ENCODE results near the gene CCDC92.

Gene CCDC92

DNA sequence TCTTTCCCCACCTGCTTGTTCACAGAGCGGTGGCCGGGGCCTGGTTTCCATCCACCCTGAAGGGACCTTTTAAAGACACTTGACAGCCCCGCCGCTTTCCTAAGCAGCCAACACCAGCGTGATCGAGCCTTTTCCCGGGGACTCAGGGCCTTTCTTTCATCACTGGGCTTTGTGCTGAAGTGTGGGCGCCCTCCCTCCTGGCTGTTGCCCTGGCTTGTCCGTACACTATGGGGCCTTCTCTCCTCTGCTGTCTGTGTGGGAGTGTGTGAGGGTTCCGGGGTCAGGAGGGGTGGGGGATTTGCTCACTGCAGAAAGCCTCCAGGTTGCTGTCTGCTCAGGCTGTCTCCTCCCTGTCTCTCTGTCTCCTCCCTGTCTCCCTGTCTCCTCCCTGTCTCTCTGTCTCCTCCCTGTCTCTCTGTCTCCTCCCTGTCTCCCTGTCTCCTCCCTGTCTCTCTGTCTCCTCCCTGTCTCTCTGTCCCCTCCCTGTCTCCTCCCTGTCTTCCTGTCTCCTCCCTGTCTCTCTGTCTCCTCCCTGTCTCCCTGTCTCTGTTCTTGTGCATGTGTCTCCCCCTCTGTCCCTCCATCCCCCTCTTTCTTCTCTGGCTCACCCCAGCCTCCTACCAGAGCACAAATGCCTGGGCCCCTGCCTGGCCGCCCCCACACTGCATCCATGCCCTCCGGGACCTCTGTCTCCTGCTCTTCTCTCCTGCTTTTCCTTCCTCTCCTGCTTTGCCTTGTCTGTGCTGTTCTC is 64.7 kb downstream of the CCDC92 start:
- no peak for DNase-seq

DNA sequence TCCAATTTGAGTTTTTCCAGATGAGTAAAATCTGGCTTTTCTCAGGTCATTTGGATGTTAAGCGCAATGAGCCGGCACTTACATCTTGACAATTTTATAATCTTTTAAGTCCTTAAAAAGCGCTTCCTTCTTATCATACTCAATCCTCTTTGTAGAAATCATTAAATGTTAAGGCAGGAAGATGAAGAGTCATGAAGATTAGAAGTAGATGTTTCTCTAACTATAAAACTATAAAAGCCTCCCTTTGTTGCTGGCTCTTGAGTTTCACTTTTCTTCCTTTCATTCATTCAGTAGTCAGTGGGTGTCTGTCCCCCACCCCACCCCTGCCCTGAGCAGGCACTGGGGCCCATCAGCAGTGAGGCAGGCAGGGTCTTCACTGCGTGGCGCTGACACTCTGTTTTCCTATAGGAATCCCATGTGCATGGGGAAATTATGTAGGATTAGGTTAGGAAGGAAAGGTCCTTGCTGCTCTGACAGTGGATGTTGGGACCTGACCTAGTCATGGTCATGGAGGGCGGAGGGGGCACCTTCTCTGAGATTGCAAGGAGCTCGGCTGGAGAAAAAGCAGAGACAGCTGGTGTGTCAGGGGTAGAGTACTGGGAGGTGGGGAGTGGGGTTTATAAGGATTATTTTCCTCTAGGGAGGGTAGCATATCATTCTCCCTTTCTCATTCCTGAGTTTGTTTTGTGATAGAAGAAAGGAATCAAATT is 65.8 kb downstream of the CCDC92 start:
- no peak for DNase-seq

DNA sequence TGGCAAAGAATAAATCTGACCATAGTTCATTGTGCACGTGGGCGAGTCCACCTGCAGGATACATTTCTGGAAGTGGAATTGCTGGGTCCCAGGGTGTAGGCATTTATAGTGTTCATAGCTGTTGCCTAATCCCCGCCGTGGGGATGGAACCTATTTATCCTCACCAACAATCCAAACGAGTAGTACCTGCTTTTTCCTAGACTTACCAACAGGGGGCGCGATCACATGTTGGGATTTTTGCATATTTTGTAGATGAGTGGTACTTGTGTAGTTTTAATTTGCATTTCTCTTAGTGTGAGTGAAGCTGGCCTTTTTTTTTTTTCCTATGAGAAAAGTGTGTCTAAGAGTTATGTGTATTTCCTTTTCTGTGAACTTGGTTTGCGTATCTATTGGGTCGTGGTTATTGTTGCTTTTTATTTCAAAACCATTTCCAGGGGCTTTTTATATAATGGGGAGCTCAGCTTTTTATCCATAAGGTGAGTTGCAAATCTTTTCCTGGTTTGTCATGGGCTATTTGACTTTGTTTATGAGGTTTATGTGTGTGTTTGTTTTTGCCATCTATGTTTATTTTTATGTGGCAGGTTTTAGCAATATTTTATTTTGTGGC is 67.2 kb downstream of the CCDC92 start:
- peak; percentile 61 for DNase-seq

DNA sequence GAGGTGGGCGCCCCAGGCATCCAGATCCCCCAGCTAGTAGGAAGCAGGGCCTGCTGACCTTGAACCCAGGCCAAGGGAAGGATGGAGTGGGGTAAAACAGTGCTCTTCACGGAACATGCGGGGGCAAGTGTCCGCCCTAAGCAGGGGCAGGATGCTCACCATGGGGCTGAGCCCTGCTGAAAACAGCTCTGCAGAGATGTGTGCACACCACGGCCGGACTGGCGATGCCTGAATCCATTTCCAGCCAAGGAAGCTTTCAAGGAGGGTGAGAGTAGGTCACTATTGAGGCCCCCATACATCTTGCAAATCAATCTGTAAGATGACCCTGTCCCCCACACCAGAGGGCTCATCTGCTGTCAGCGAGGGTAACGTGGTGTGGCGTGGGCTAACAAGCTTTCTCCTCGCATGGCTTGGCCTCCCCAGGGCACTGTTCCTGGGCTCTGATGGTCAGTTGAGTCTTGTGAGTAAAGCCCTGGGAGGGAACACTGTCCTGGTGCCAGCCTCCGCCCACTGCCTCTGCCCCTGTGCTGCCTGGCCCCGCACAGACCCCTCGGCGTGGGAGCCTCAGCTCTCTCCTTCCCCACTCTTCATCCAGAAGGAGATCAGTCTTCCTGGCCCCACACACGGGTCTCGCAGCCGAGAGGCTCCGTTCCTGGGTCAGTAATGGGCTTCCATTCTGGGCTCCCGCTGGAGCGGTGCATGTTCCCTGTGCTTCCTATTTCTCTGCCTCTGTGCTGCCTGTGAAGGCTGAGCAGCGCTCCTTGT is 69.1 kb downstream of the CCDC92 start:
- DNase-seq: no peak

DNA sequence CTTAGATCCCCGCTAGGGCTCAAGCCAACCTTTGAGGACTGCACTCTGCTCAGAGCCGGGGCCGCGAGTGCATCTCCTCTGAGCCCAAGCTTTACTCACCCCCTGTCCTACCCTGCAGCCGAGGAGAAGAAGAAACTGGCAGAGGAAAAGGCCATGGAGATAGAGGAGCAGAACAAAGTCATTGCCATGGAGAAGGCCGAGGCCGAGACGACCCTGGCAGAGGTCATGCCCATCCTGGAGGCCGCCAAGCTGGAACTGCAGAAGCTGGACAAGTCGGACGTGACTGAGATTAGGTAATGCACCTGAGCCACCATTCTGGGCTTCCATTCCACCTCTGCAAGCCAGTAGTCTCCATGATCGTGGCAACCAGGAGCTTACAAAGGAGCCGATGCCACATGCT is 69.8 kb downstream of the CCDC92 start:
- no peak for DNase-seq

DNA sequence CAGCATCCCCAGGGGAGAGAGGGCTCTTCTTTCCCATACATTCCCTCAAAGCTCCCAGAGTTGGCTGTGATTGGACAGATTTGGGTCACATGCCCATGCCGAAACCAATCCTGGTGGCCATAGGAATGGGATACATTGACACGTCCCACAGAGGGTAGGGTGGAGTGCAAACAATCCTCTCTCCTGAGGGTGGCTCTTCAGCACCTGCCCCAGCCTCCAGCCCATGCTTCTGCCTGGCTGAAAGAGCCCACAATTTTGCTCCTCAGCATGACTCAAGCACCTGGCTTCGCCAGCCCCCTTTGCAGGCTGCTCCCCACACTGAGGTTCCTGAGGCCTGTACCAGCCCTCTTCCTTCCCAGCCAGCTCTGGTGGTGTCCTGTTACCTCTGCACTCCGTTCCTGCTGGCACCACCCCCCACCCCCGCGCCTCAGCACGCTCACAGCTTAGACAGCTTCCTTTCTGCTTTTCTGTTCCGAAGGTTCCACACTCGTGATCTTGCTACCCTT is 71.7 kb downstream of the CCDC92 start:
- DNase-seq: no peak

DNA sequence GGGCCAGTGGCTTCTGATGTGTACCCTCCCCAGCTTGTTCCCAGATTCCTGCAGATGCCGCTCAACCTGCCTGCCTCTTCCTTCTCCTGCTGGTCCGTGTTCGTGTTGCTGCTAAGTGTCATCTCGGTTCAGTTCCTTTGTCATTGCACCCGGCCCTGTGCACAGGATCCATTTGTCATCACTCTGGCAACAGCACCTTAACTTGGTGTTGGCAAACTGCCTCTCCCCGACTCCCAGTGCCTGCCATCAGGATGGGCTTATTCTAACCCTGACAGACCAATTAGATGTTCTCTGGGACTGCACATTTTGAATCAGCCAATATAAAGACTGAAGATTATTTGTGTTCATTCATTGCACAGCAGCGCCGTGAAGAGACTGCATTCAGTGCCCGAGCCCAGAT is 73.3 kb downstream of the CCDC92 start:
- no peak for DNase-seq

DNA sequence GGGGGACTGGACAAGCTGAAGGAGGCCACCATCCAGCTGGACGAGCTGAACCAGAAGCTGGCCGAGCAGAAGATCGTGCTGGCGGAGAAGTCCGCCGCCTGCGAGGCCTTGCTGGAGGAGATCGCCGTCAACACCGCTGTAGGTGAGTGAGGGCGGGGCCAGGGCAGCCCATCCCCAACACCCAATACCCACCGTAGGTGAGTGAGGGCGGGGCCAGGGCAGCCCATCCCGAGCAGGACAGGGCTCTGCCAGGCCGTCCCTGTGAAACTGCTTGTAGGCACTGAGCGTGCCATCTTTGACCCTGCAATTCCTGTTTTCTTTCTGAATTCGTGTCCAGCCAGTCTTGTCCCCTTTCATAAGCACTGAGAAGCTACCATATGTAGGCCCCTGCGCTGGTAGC is 74.0 kb downstream of the CCDC92 start:
- DNase-seq: no peak

DNA sequence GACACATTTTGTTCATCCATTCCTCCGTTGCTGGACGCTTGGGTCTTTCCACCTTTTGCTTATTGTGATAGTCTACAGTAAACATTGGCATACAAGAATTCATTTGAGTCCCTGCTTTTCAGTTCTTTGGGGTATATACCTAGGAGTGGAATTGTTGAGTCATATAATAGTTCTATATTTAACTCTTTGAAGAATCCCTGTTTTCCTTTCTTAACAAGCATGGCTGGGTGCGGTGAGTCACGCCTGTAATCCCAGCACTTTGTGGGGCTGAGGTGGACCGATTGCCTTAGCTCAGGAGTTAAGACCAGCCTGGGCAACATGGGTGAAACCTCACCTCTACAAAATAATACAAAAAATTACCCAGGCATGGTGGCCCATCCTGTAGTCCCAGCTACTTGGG is 75.4 kb downstream of the CCDC92 start:
- DNase-seq: no peak

DNA sequence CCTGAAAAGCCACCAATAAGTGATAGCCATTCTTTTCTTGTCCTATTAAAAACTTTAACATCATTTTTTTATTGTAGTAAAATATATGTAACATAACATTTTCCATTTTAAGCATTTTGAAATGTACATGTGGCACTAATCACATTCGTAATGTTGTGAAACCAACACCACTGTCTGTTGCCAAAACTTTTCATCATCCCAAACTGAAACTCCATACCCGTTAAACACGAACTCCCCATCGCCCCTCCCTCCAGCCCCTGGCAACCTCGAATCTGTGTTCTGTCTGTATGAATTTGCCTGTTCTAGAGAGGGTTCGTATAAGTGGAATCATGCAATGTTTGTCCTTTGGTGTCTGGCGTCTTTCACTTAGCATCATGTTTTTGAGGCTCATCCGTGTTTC is 75.9 kb downstream of the CCDC92 start:
- DNase-seq: peak; percentile 21

DNA sequence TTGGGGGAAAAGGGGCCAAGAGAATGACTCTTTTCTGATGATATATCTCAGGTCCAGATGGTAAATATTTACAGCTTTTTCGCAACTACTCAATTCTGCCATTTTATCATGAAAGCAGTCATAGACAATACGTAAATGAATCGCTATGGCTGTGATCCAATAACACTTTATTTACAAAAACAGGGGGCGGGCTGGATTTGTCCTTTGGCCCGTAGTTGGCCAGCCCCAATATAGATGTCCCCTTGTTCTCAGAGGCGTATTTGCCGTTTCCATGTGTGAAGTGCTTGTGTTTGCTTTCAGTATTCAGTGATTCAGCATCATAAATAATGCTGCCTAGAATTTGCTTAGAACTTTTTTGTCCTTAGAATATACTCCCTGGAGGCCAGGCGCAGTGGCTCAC is 77.2 kb downstream of the CCDC92 start:
- DNase-seq: no peak

DNA sequence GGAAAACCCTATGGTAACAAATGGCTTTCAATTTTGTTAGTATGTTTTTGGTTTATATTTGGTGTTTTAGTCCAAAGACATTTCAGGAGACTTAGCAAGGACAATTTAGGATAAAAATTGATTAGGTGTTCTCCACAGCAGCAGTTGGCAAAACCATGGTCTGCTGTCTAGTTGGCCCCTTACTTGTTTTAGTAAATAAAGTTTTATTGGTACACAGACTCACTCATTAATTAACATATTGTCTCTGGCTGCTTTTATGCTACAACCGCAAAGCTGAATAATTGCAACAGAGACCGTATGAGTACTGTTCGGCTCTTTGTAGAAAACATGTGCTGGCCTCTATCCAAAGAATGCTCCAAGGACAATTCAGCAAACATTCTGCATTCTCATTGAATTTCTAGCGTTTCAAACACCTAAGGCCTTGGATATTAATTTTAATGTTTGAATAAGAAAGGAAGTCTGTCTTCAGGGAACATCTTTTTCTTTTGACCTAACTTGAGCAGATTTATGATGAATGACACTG is 77.7 kb downstream of the CCDC92 start:
- no peak for DNase-seq

DNA sequence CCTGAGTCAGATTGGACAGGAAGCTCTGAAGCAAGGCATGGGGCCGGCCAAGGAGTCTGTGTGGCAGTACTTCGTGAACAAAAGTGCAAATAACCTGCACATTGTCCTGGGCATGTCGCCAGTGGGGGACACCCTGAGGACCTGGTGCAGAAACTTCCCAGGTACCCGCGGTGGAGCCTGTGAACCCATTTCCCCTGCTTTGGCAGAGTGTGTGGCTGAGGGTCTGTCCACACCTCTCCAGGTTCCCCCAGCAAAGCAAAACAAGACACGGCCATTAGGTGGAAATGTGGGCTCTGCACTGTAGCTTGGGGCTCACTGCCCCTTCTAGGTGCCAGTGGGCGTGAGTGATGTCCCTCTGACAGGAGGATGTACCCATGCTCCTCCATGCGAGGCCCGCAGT is 79.4 kb downstream of the CCDC92 start:
- DNase-seq: no peak

DNA sequence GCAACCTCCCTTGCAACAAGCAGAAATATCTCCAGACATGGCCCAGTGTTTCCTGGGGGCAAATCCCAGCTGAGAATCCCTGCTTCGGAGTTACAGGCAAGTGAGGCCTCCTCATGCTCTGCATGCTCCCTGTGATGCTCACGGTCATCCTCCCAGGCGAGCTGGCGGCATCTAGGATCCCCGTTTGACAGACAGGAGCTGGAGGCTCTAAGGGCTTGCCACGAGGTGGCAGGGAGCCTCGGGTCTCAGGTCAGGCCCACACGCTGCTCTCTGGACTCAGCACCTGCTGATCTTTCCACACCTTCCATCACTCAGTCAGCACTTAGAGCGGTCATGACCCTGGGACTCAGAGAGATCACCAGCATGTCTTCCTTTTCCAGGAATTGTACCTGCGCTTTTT is 79.8 kb downstream of the CCDC92 start:
- no peak for DNase-seq

DNA sequence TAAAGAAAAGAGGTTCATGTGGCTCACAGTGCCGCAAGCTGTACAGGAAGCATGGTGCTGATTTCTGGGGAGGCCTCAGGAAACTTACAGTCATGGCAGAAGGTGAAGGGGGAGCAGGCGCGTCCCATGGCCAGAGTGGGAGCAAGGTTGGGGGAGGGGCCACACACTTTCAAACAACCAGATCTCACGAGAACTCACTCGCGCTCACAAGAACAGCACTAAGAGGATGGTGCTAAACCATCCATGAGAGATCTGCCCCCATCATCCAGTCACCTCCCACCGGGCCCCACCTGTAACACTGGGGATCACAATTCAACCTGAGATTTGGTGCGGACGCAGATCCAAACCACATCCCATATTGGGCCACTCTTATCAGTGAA is 80.5 kb downstream of the CCDC92 start:
- DNase-seq: no peak

DNA sequence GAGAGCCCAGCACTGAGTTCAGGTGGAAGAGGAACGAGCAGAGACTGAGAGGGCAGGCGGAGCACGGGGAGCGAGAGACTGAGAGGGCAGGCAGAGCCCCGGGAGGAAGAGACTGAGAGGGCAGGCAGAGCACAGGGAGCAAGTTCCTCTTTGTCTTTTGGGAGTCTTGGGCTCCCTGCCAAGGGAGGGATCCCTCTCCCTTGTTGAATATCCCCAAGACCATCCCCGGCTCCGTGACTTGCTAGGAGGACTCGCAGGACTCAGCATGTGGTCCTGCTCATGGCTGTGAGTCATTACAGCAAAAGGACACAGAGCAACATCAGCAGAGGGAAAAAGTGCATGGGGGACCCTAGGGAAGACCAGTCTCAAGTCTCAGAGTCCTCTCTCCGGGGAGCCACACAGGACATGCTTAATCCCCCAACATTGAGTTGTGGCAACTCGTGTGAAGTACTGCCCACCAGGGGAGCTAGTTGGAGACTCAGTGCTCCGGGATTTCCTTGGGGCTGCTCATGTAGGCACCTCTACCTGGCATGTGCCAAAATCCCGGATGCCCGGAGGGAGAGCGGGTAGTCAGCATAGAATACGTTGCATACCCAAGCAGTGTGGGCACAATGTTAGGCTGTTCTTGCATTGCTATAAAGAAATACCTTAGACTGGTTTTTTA is 81.0 kb downstream of the CCDC92 start:
- DNase-seq: peak; percentile 22

DNA sequence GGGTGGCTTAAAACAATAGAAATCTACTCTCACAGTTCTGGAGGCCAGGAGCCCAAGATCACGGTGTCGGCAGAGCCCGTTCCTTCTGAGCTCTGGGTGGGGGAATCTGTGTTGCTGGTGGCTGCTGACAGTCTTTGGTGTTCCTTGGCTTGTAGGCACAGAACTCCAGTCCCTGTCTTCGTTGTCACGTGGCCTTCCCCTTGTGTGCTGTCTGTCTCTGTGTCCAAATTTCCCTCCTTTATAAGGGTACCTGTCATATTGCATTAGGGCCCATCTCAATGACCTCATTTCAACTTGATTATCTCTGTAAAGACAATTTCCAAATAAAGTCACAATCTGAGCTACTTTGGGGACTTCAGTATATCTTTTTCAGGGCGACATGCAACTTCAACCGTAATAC is 81.6 kb downstream of the CCDC92 start:
- no peak for DNase-seq

DNA sequence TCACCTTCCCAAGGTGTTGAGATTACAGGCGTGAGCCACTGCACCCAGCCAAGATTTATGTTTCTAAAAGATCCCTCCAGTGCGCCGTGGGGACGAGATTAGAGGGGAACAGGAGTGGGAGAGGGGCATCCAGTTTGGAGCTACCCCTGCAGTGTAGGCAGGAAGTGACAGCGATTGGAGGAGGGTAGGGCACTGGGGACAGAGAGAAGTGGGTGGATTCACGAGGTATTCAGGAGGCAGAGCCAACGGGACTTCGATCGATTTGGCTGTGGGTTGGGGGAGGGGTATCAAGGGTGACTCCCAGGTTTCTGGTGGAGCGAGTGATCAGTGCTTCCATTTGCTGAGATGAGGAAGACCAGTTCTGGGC is 82.1 kb downstream of the CCDC92 start:
- DNase-seq: no peak

DNA sequence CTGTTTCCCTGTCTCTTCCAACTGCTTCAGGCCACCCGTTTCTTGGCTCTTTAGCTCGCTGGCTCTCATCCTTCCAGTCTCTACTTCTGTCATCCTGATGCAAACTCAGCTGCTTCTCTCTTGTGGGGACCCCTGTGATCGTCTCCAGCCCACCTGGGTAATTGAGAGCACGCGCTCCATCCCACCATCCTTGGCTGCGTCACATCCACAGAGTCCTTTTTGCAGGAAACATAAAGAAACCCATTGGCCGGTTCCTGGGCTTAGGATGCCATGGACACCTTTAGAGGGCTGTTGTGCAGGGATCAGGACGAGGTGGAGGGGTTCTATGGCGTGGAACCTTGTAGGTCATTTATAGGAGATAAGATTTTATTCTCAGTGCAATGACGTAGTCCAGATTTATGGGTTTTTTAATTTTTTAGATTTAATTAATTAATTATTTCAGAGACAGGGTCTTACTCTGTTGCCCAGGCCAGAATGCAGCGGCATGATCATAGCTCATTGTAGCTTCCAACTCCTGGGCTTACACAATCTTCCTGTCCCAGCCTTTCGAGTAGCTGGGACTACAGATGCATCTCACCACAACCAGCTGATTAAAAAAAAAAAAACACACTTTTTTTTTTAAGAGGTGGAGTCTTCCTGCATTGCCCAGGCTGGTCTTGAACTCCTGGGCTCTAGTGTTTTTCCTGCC is 82.6 kb downstream of the CCDC92 start:
- peak; percentile 55 for DNase-seq

DNA sequence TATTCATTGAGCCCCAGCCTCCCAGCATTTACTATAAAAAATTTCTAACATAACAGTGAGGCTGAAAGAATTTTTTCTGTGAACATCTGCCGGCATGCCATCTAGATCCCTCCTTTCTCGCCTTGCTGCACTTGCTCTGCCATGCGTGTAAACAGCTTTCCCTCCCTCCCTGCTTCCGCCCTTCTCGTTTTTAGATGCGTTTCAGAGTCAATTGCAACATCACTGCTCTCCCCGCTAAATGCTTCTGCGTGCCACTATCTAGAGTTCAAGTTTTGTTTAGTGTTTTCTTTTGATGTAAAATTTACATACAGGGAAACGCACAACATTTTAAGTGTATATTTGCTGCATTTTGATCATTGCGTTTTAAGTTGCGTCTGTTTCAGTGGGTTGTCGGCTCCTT is 83.6 kb downstream of the CCDC92 start:
- peak; percentile 61 for DNase-seq

DNA sequence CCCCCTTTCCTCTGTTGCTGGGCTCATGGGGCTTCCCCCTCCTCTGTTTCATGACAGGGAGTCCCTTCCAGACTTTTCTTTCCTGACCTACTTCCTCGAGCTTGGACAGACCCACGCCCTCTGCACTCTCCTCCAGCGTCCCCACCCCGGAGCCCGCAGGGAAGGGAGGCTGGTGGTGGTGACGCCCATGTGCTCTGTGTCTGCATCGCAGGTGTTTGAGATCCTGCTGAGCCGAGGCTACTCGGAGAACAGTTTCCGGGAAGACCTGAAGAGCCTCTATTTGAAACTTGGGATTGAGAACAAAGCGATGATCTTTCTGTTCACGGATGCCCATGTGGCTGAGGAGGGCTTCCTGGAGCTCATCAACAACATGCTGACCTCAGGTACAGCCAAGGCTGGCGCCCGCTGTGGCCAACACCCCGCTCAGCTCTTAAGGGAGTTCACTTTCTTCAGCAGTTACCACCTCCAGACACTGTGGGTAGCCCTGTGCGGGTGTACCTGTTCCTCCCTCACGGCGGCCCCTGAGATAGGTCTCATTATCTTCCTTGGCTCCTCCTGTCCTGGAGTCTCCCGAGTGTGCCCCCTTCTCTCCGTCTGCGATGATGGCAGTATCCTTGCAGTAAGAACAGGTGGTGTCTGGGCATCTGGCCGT is 85.6 kb downstream of the CCDC92 start:
- DNase-seq: no peak

DNA sequence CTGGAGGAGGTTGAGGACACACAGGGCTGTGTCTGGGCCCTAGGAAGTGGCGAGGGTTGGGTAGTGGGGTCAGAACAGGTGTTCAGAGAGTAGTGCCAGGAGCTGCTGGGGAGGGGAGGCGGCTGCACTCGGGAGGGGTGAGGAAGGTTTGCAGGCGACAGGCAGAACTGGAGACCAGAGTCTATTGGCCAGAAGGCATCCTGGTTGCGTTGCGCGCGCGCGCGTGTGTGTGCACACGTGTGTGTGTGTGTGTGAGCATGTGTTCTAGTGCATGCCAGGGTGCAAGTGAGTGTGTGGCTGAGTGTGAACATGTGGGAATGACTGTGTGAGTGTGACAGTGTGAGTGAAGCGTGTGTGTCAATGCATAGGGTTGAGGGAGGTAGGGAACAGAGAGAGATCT is 86.4 kb downstream of the CCDC92 start:
- DNase-seq: no peak

Data from MV-4-11 (cell line).